HPDE6-E6E7 (cell line): ENCODE data around the gene RBBP8NL.
"Not testable (repeated sequence)": the region's sequence is repeated elsewhere in the genome, so short reads cannot be mapped to it uniquely, and the experiment has no call there.

Experiments
- DNase-seq: peaks from one replicate; pipeline ENCODE4 v3.0.0; 2011; ENCODE audit warnings: missing footprints; ENCODE audit errors: extremely low spot score

The RBBP8NL gene

DNA sequence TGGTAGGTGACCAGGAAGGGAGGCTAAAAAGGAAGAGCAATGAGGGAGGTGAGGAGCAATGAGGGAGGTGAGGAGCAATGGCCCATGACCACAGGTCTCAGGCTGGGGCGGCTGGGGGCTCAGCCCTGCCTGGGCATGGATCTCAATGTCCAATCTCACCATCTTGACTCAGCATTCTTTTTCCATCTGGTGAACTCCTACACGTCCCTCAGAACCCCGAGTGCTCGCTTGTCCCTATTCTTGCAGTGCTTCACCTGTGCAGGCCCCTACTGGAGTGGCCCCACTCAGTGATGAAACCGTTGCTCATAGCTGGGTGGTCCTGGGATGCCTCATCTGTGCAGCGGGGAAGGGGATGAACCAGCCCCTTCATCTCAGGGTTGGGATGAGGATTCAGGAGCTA lies 16.9 kb upstream of the RBBP8NL start:
- DNase-seq: no peak

DNA sequence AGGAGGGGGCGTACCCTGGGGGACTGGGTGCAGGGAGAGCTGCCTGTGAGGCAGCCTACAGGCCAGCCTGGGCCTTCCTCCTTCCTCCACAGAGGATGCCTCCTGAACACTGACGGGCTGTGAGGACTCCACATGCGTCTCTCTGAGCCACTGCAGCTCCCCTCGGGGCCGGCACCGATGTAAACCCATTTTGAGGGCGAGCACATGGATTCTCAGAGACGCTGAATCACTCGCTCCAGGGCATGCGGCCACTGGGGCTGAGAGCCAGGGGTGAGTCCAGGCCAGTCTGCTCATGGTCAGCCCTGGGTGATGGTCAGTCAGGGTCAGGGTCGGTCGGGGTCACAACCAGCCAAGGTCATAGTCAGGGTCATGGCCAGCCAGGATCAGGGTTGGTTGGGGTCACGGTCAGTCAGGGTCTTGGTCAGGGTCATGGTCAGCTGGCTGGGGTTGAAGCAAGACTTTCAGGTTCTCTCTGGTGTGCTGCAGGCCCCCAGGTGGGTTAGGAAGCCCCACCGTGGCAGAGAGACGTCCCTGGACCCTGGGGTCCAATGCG lies 14.7 kb upstream of the RBBP8NL start:
- no peak for DNase-seq

DNA sequence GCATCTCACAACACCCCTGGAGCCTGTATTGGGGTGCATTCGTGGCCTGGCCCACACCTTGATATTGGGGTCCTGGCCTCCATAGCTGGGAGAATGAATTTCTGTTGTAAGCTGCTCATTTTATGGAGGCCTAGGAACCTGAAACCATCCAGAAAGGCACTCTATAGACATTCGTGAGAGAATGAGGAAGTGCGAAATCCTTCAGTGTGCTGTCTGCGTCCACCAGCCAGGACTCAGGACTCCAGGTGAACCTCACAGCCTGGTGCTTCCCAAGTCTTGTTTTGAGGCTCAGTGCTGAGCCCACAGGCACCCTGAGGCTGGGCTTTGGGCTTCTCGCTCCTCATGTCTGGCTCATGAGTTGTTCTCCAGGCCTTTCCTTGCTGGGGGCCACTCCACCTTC lies 11.9 kb upstream of the RBBP8NL start:
- DNase-seq: no peak

DNA sequence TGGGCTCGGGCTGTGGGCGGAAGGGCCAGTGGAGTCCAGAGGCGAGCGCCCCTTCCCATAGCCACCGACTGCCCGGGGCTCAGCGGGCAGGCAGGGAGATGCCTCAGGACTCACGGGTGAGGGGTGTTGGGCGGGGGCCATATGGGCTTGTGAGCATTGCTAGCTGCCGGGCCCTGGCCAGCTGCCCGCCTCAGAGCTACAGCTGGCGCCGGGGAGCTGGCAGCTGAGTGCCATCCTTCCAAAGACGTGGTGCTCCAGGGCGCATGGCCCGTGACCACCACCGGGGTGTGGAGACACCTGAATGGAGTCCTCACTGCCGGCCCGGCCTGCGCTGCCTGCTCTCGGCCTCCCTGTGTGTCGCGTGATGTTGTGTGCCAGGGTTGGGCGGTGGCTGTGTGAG lies 10.6 kb upstream of the RBBP8NL start:
- no peak for DNase-seq

DNA sequence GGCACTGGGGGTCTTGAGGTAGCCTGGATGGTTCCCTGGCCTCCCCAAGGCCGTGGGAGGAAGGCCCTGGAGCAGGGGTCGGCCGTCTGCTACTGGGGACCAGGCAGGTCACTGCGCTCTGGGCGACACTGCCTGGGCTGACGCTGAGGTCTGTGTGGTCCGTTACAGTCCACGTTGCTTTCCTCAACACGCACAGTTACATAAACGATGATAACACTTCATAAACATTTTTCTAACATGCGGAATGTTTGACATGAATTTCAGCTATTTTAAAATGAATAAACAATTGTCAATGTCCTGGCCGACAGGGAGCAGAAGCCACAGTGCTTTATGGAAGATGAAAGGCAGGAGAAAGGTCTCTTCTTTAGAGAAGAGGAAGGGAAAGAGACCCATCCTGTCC lies 10.2 kb upstream of the RBBP8NL start:
- no peak for DNase-seq

DNA sequence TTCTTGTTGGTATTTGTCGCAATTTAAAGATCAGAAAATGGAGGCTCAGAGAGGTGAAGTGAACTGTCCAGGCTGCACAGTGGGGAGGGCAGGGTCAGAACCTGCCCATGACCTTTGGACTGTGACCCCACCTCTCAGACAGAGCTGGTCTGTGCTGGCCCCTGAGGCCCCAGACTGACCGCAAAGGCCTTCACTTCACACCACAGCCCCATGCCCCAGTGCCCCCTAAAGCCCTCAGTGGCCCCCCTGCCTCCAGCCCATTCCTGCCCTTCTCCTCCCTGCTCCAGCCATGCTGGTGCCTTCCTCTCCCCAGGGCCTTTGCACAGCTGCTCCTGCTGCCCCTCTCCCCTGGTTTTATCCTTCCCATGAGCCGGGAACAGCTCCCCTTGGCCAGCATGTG lies 9.4 kb upstream of the RBBP8NL start:
- DNase-seq: no peak

DNA sequence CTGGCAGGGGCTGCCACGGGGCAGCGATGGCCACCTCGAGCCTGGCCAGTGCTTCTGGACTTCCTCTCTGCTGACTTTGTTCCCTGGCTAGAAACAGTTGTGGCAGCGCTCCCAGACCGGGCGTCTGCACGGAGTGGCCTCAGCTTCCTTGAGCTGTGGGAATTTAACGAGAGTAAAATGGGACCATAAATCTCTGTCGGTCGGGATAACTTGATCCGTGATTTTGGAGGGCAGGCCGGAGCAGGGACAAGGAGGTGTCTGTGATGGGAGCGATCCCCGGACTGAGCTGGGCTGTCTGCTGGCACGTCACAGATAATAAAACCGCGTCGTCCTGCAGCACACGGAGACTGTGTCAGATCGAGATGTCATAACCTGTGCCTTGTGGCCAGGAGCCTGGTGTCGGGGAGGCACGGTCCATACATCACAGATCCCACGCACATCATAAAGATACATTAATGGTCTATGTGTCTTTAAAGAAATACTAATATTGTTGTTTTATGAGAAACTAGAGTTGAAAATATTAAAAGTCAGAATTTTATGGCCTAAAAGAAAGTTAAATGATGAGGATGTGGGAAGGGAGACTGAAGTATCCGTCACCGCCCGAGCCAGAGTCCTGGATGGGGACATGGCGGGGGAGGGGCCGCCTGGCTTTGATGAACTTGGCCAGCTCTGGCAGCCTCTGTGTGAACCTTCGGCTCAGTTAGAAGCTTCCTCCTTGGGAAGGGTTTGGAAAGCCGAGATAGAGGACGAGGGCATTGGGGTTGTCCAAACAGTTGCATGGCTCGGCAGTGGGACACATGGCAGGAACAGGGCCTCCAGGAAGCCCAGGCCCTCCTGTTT lies 6.5 kb upstream of the RBBP8NL start:
- DNase-seq: no peak

DNA sequence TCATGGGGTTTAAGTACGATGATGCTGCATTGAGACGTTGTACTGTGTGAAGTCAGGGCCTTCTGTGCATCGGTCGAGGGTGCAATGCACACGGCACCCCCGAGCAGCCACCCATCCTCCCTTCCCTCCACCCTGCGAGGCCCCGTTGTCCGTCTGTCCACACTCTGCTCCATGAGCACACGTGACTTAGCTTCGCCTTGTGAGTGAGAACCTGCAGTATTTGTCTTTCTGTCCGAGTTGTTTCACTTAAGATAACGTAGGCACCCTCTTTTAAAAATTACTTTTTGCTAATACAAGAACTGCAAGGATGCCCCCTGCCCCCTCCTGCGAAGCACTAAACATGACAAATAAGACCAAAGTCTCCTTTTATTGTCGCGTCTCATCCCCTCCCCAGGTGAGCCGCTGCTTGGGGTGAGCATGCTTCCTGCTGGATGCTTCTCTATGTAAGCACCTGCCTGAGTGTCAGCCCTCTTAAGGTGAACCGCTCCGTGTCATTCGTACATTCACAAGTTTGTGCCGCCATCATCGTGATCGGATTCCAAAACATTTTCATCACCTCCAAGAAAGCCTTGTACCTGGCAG lies 3.6 kb upstream of the RBBP8NL start:
- DNase-seq: no peak

DNA sequence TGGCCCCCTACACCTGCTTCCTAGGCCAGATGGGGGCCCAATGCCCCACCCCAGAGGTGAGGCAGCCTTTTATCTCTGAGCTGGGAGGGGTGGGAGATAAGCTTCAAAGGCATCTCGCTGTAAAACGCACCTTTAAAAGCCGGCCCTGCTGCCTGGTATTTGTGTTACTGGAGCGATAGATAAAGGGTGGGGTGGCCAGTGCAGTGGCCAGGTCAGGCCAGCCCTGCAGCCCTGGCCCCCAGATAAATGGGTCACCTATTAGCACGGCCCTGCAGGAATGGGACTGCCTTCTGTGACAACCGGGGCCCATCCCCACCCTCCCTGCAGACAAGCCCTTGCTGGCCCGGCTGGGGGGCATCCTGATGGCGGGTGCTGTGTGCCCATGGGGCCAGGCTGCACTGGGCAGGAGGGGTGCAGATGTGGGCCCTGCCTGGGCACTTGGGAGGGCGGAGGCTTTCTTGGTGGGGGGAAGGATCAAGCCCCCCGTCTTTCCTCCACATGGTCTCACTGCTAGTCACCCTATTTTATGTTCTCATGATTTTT lies 3.0 kb upstream of the RBBP8NL start:
- no peak for DNase-seq

DNA sequence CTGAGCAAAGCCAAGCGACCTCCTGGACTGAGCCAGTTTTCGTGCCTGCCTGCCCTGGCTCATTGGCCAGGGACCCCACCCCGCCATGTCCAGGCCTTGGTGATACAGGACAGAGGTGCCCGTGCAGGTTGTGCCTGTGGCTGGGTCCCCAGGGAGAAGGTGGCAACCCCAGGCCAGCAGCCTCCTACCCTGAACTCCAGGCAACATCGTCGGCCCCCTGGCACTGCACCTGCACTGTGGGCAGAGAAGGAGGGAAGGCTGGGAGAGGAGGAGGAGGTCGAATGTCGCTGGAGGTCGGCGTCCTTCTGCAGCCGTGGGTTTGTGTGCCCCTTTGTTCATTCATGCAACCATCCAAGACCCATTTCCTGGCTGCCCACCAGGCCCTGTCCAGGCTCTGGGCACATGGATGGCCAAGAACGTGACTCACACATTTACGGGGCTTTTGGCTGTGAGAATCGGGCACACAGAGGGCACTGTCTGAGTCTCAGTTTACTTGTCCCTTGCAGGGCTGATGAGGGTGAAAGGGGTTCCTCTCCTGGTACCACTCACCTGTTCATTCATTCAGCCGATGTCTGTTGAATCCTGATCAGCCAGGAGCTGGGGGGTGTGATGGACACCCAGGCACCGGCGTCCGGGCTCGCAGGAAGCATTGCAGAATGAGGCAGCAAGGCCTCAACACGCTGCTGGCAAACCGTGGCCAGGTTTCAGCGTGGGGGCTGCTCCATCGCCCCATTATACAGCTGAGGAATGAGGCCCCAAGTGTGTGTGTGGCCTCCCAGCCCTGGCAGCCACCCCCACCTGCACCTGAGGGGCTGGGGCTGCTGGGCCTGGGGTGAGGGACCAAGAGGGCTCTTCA lies 2.3 kb upstream of the RBBP8NL start:
- no peak for DNase-seq

DNA sequence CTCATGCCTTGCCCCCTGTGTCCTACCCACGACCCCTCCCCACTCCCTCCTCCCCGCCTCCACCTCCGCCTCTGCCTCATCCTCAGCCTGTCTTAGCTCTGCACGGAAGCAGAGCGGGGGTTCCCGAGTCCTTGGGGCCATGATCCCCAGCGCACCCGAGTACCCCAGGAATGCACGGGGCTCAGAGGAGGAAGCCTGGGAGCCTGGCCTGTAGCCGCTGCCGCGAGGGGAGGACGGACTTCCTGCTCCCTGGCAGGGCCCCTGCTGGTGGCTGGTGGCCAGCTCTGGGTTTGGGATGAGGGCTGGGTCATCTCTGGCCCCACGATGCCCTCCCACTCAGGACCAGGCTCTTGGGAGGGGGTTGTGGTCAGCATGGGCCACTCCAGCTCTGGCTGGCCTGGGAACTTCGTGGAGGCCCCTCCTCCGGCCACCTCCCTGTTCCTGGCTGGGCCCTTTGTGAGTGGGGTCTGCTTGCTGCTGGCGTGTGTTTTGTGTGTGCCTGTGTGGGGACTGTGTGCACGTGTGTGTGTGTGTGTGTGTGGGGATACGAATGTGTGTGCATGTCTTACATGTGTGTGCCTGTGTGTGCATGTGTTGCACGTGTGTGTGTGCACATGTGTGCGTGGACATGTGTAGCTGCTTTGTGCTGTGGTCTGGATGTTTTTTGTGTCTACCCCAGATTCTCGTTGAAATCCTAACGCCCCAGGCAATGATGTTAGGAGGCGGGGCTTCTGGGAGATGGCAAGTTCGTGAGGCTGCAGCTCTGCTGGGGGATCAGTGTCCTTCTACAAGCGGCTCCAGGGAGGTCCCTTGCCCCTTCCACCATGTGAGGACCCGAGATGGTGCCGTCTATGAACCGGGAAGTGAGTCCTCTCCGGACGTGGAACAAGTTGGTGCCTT lies 1.3 kb upstream of the RBBP8NL start:
- DNase-seq: no peak

DNA sequence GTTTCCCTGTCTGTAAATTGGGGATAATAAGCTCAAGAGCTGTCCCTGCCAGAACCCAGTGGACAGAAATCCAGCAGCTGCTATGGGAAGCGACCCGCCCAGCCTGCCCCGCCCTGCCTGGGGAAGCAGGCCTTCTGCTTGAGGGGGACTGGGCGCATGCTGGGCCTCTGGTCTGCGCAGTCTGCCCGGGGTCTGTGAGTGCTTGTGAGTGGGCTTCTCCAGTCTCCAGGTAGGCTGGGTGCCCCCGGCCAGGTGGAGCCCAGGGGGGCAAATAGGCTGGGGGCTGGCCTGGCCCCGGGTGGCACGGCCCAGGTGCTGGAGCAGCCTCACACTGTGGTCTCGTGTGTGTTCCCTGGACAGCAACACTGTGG lies 648 bp upstream of the RBBP8NL start:
- DNase-seq: no peak

DNA sequence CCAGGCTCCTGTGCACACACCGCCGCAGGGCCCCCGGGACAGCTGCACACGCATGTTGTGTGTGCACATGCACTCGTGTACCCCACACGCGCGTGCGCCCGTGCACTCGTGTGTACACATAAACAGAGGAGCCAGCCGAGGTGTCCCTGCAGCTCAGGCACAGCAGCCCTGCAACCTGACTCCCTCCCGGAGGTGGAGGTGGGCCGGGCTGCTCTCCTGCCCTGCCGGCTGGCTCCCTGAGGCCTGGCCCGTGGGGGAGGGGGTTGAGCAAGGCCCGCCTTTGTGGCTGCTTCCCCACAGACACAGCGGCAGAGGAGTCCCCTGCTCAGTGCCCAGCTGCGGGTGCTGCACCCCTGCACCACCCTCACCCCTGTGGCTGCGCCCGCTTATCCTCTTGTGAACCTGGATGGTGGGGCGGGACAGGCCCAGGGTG lies 624 bp downstream of the RBBP8NL start:
- no peak for DNase-seq

DNA sequence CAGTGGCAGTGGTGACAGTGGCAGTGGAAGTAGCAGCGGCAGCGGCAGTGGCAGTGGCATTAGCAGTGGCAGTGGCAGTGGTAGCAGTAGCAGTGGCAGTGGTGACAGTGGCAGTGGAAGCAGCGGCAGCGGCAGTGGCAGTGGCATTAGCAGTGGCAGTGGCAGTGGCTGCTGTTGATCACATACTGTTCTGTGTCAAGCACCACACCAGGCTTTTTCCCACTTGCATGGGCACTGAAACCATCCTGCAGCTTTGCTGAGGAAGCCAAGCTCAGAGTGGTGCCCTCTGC lies 1.3 kb downstream of the RBBP8NL start:
- DNase-seq: not testable (repeated sequence)

DNA sequence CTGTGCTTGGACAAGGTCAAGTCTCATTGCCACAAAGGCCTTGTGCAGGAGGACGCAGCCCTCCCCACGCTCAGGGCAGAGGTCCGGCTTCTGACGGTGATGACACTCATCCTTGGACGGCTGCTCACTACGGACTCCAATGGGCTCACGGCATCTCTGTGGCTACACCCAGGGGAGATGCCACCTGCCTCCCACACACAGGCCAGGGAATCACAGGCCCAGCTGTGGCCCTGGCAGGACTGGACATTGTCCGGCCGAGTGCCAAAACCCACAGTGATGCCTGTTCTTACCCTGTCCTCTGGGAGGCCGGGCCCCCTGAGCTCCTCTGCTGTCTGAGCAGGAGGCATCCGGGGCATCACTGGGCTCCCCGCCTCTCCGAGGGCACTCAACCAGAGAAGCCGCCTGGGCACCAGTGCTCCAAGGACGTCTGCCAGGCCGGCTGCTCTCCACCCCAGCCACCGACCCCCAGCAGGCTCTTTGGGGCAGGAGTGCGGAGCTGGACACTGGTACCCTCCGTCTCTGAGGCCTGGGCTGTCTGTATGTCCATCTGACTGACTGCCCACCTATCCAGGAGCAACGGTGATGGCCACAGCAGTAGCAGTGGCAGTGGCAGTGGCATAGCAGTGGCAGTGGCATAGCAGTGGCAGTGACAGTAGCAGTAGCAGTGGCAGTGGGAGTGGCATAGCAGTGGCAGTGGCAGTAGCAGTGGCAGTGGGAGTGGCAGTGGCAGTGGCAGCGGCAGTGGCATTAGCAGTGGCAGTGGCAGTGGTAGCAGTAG lies 1.9 kb downstream of the RBBP8NL start:
- DNase-seq: no peak

DNA sequence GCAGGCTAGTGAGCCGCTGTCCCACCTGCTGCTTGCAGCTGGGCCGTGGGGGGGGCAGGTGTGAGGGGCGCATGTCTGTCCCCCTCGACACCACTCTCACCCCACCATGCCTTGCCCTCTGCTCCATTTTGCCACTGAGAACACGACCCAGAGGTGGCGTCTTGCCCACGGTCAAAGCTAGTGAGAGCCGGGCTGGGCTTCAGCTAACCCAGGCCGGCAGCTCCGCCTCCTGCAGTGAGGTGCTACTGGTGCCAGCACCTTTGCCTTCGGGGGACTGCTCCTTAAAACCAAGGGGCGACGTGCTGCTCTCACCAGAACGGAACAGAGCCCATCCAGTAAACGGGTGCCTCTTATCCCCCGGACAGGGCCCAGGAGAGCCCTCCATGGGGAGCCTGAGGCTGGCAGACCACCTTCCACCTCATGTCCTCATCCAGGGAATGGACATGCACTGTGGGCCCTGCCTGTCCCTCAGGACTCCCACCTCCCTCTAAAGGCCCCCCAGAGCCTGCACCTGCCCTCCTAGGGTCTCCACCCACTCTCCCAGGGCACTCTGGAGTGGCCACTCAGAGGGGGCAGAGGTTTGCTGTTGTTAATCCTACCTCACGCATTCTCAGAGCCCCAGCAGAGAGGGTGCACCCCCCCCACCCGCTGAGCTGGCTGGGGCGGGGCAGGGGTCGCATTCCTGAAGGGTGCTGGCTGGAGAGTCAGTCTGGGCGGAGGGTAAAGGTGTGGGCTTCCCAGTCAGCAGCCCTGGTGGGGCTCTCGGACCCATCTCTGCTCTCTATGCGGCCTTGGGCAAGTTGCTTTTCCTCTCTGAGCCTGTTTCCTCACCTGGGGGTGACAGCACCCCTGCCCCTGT lies 2.9 kb downstream of the RBBP8NL start:
- DNase-seq: no peak

DNA sequence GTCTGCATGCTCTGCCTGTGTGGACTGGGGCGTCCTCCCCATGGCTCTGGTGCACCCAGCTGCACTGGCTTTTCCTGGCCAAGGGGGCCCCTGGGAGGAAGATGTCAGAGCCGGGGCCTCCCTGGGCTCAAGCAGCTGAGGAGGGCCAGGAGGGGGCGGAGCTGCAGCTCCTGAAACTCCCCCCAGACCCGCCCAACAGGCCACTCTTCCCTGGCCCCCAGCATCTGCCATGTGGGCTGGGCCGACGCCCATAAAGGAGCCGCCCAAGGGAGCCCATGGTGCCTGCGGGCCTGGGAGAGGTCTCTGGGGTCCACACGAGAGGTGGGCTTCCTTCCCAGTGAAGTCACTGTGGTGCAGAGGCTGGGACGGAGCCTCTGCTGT lies 4.0 kb downstream of the RBBP8NL start:
- DNase-seq: no peak

DNA sequence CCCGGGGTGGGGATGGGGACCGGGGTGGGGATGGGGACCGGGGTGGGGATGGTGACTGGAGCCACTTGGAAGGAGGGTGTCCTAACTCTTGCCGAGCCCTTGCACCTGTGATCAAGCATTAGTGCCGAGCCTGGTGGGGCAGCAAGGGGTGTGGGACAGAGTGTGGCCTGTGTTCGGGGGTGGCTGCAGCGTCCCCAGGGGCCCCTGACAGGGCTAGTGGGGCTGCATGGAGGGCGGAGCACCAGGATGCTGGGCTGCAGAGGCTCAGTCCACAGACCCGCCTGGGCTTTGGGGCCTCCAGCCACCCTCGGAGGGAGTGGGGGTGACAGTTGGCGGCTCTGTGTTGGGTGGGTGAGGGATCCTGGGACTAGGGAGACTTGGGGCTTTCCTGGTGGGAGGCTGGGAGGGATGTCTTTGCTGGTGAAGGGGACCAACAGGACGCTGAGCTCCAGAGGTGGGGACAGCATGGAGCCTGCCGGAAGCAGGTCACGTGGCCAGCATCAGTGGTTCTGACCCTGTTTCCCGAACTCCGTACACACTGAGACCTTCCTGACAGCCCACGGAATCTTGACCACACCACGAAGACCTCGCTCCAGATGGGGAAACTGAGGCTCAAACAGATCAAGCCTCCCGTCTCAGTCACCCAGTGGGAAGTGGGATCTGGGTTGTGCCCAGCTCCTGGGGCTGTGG lies 4.6 kb downstream of the RBBP8NL start:
- no peak for DNase-seq

DNA sequence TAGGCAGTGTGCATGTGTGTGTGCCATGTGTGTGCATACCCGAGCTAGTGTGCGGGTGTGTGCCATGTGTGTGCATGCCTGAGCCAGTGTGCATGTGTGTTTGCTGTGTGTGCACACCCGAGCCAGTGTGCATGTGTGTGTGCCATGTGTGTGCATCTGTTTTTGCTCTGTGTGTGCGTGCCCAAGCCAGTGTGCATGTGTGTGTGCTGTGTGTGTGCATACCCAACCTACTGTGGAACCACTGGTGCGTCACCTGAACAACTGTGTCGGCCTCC lies 5.7 kb downstream of the RBBP8NL start:
- no peak for DNase-seq
